A549 (cell line): ENCODE results near the gene TRMT5. TPM values are rescaled to one million over a fixed set of nuclear protein-coding genes. Genes with fewer than 3 reads are reported as not detected.

Experiments
- ATAC-seq, 2 experiments: fragments of 200-7000 bp in 1 of 2; fragments of >200 bp in 1 of 2; cut with Nextera tagmentation in 1 of 2; cut with Tn5 transposase in 1 of 2; 3 replicates each; pipeline versions ENCODE4 v1.8.0 to v1.9.1; 2018 to 2020; ENCODE audit warnings: mild to moderate bottlenecking in 1 of 2, moderate library complexity in 1 of 2
- CTCF ChIA-PET: fragments of 300-600 bp; sonication (Branson Sonifier 250); formaldehyde crosslinking; extraction: SDS; loops from one replicate; lab custom pipeline; 2021; ENCODE audit warnings: antibody characterized with exemption, inconsistent platforms; lab: Yijun Ruan, JAX
- POLR2A ChIA-PET: fragments of 350-600 bp; formaldehyde crosslinking; extraction: SDS; loops from one replicate; lab custom pipeline; 2021; ENCODE audit warnings: antibody characterized with exemption, inconsistent platforms; lab: Yijun Ruan, JAX
- DNase-seq, 2 experiments: peaks; one replicate each; pipeline versions ENCODE4 v3.0.0 to v3.0.0-alpha.2; 2011 to 2016; ENCODE audit warnings: low read depth in 1 of 2, low spot score in 1 of 2
- FAIRE-seq: peaks from 2 replicates; lab custom pipeline; 2011; peaks lifted over from hg19 to GRCh38; lab: Jason Lieb, UNC
- H3K27ac ChIP-seq, 2 experiments: fragments of >200 bp; sonication (Bioruptor Twin); formaldehyde crosslinking; 3 replicates each; pipeline ENCODE4 v1.5.1; 2016 to 2017
- H3K4me1 ChIP-seq: fragments of >200 bp; sonication (Bioruptor Twin); formaldehyde crosslinking; 3 replicates; pipeline ENCODE4 v1.6.1; 2016
- H3K4me2 ChIP-seq: fragments of >200 bp; sonication (Bioruptor Twin); formaldehyde crosslinking; 3 replicates; pipeline ENCODE4 v1.6.1; 2016
- H3K4me3 ChIP-seq: fragments of >200 bp; sonication (Bioruptor Twin); formaldehyde crosslinking; 3 replicates; pipeline ENCODE4 v1.5.1; 2016
- H3K9me3 ChIP-seq: fragments of >200 bp; sonication (Bioruptor Twin); formaldehyde crosslinking; 3 replicates; pipeline ENCODE4 v1.6.1; 2016
- CBX2 ChIP-seq: fragments of 200-600 bp; sonication (generic); IDR thresholded peaks from 2 replicates; pipeline ENCODE4 v1.6.1; 2016; ENCODE audit warnings: low read depth, mild to moderate bottlenecking, borderline replicate concordance
- FOSL2 ChIP-seq, 2 experiments: fragments of 450-650 bp in 1 of 2; fragments of >200 bp in 1 of 2; sonication (Bioruptor Twin) in 1 of 2; formaldehyde crosslinking; IDR thresholded peaks; 2 replicates each; pipeline versions ENCODE4 v1.5.0 to v1.6.1; 2016 to 2020; ENCODE audit warnings: mild to moderate bottlenecking in 1 of 2, moderate library complexity in 1 of 2
- FOXS1 ChIP-seq: fragments of 250-450 bp; sonication (Bioruptor Pico); IDR thresholded peaks from 2 replicates; pipeline ENCODE4 v1.5.0; 2020; ENCODE audit warnings: mild to moderate bottlenecking, moderate library complexity
- HDAC2 ChIP-seq: fragments of 200-600 bp; sonication (generic); IDR thresholded peaks from 2 replicates; pipeline ENCODE4 v1.6.1; 2016
- HEYL ChIP-seq: fragments of 250-450 bp; sonication (Bioruptor Pico); IDR thresholded peaks from 2 replicates; pipeline ENCODE4 v1.8.0; 2021; ENCODE audit warnings: mild to moderate bottlenecking, moderate library complexity
- HOXA7 ChIP-seq: fragments of 250-450 bp; sonication (Bioruptor Pico); IDR thresholded peaks from 2 replicates; pipeline ENCODE4 v1.5.0; 2020; ENCODE audit warnings: mild to moderate bottlenecking, moderate library complexity
- JUN ChIP-seq, 2 experiments: fragments of >200 bp; sonication (Bioruptor Twin); formaldehyde crosslinking; IDR thresholded peaks; 2 replicates in 1 of 2; 3 replicates in 1 of 2; pipeline ENCODE4 v1.6.1; 2016 to 2017
- JUNB ChIP-seq: fragments of >200 bp; sonication (Bioruptor Twin); formaldehyde crosslinking; IDR thresholded peaks from 2 replicates; pipeline ENCODE4 v1.6.1; 2016
- KDM1A ChIP-seq: fragments of 200-600 bp; sonication (generic); IDR thresholded peaks from 2 replicates; pipeline ENCODE4 v1.6.1; 2016; ENCODE audit warnings: low read depth, mild to moderate bottlenecking
- POLR2A ChIP-seq: IDR thresholded peaks from 2 replicates; pipeline ENCODE4 v1.6.1; 2012; ENCODE audit warnings: mild to moderate bottlenecking, low read length
- SMC3 ChIP-seq: fragments of >200 bp; sonication (Bioruptor Twin); formaldehyde crosslinking; IDR thresholded peaks from 3 replicates; pipeline ENCODE4 v1.6.1; 2018; ENCODE audit warnings: inconsistent platforms
- ZNF302 ChIP-seq: fragments of 250-450 bp; sonication (Bioruptor Pico); IDR thresholded peaks from 2 replicates; pipeline ENCODE4 v1.9.0; 2021; ENCODE audit warnings: inconsistent platforms, mild to moderate bottlenecking, moderate library complexity
- WGBS: methylation state at CpG from one replicate; pipeline ENCODE4 v1.1.6; 2017; ENCODE audit errors: missing lambda C conversion rate; 5-methylcytosine and 5-hydroxymethylcytosine counted together
- polyA plus RNA-seq, 4 experiments: library from polyadenylated mRNA; depleted of rRNA in 3 of 4; stranded (reverse); fragments of >200 nt; fragmentation: RNase III in 1 of 4; extraction: RNeasy Plus Mini Kit Qiagen cat#74134 plus additional on column Dnase treatment in 1 of 4; gene quantifications; 2 replicates in 3 of 4; 3 replicates in 1 of 4; pipeline ENCODE4 v1.2.3, GENCODE V29; 2011 to 2017
- TF ChIP-seq, protein P1 (sequence below): fragments of 450-650 bp; IDR thresholded peaks from 2 replicates; pipeline ENCODE4 v1.6.1; 2014; ENCODE audit warnings: antibody characterized with exemption
- TF ChIP-seq, protein P2 (sequence below): fragments of 200-600 bp; sonication (generic); IDR thresholded peaks from 2 replicates; pipeline ENCODE4 v1.6.1; 2016; ENCODE audit warnings: antibody characterized with exemption, mild to moderate bottlenecking, moderate library complexity
- TF ChIP-seq, protein P3 (sequence below): IDR thresholded peaks from 2 replicates; pipeline ENCODE4 v1.6.1; 2012
- TF ChIP-seq, protein P4 (sequence below): IDR thresholded peaks from 2 replicates; pipeline ENCODE4 v1.6.1; 2012; ENCODE audit warnings: low read depth, borderline replicate concordance
- TF ChIP-seq, protein P5 (sequence below): fragments of >200 bp; sonication (Bioruptor Twin); formaldehyde crosslinking; IDR thresholded peaks from 3 replicates; pipeline ENCODE4 v1.5.1; 2016

The TRMT5 gene
- polyA plus RNA-seq, 2 of the 4 experiments (the other 2 are of a cell fraction): 18.2 to 18.8 TPM

DNA sequence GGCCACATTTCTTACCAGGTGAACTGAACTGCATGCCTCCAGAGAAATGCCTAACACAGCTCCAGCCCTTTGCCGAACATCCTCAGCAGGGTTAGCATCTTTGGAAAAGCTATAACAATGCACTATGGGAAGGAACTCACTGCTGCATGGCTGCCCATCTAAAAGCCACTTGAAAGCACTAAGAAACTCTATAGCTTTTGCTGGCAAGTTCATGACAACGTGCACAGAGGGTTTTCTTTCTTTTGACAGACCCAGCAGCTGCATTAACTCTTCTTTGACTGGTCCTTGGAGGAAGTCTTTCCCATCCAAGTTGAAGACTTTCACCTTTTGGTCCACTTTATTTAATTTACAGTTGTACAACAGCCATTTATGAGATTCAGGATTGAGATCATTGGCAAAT is 5.3 kb downstream of the TRMT5 start:
- Histone ChIP-seq H3K4me3 (no peak overlapping the region), H3K27ac (no peak overlapping the region), H3K4me2 (no peak overlapping the region)
- ChIA-PET CTCF (no interaction called here), POLR2A (no interaction called here)
- WGBS: 64% methylated on average over 2 of the region's 2 CpGs
- DNase-seq (no peak), FAIRE-seq (no peak), ATAC-seq (no peak)
- TF ChIP-seq CBX2: no peak
- TF ChIP-seq JUN (IDR thresholded peaks at IDR 0.05): no peak
- TF ChIP-seq HOXA7 (CRISPR knock-in tag): no peak
- TF ChIP-seq, protein P1, sequence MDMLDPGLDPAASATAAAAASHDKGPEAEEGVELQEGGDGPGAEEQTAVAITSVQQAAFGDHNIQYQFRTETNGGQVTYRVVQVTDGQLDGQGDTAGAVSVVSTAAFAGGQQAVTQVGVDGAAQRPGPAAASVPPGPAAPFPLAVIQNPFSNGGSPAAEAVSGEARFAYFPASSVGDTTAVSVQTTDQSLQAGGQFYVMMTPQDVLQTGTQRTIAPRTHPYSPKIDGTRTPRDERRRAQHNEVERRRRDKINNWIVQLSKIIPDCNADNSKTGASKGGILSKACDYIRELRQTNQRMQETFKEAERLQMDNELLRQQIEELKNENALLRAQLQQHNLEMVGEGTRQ: no peak
- TF ChIP-seq, all 56 proteins: peak for 0
- Histone ChIP-seq H3K9me3 (no peaks in the 10 kb centered on the region), H3K4me1 (peaks cover 23% of the 10 kb centered on the region; the same call in 2 of the 3 replicates)

DNA sequence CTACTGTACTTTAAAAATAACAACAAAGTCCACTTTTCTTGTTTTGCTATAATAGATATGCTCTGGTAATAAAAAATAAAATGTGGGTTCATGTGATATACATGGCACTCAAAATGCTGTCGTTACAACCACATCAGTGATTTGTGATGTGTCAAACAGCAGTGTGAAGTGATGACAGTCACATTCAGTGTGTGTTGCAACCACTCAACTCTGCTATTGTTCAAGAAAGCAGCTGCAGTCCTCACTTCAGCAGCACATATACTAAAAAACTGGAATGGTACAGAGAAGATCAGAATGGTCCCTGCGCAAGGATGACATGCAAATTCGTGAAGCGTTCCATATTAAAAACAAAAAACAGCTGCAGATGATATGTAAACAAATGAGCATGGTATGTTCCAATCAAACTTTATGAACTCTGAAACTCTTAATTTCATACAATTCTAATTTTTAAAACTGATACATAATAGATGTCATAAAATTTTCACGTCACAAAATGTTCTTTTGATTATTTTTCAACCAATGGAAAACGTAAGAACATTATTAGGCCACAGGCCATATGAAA is 6.7 kb downstream of the TRMT5 start:
- DNase-seq: no peak
- ATAC-seq: no peak
- TF ChIP-seq FOSL2 (IDR thresholded peaks at IDR 0.05) (no peak), FOSL2 (CRISPR knock-in tag; IDR thresholded peaks at IDR 0.05) (no peak)
- TF ChIP-seq, protein P2, sequence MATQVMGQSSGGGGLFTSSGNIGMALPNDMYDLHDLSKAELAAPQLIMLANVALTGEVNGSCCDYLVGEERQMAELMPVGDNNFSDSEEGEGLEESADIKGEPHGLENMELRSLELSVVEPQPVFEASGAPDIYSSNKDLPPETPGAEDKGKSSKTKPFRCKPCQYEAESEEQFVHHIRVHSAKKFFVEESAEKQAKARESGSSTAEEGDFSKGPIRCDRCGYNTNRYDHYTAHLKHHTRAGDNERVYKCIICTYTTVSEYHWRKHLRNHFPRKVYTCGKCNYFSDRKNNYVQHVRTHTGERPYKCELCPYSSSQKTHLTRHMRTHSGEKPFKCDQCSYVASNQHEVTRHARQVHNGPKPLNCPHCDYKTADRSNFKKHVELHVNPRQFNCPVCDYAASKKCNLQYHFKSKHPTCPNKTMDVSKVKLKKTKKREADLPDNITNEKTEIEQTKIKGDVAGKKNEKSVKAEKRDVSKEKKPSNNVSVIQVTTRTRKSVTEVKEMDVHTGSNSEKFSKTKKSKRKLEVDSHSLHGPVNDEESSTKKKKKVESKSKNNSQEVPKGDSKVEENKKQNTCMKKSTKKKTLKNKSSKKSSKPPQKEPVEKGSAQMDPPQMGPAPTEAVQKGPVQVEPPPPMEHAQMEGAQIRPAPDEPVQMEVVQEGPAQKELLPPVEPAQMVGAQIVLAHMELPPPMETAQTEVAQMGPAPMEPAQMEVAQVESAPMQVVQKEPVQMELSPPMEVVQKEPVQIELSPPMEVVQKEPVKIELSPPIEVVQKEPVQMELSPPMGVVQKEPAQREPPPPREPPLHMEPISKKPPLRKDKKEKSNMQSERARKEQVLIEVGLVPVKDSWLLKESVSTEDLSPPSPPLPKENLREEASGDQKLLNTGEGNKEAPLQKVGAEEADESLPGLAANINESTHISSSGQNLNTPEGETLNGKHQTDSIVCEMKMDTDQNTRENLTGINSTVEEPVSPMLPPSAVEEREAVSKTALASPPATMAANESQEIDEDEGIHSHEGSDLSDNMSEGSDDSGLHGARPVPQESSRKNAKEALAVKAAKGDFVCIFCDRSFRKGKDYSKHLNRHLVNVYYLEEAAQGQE: no peak
- TF ChIP-seq, protein P3, sequence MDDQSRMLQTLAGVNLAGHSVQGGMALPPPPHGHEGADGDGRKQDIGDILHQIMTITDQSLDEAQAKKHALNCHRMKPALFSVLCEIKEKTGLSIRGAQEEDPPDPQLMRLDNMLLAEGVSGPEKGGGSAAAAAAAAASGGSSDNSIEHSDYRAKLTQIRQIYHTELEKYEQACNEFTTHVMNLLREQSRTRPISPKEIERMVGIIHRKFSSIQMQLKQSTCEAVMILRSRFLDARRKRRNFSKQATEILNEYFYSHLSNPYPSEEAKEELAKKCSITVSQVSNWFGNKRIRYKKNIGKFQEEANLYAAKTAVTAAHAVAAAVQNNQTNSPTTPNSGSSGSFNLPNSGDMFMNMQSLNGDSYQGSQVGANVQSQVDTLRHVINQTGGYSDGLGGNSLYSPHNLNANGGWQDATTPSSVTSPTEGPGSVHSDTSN: no peak
- CTCF ChIA-PET: interaction anchor here (1.4 kb wide), 1 partner anchor 278 kb away, joined by 3 read pairs; no protein-coding TSS in a partner anchor
- H3K4me2 ChIP-seq: no peak overlapping the region
- H3K4me3 ChIP-seq: no peak overlapping the region
- no peak for FAIRE-seq
- H3K4me1 ChIP-seq: peaks cover 19% of the 10 kb centered on the region; the same call in 2 of the 3 replicates
- POLR2A ChIA-PET: no interaction called here
- no peaks in the 10 kb centered on the region for H3K9me3 ChIP-seq
- no peak overlapping the region for H3K27ac ChIP-seq
- WGBS: 92% methylated on average over 6 of the region's 6 CpGs

DNA sequence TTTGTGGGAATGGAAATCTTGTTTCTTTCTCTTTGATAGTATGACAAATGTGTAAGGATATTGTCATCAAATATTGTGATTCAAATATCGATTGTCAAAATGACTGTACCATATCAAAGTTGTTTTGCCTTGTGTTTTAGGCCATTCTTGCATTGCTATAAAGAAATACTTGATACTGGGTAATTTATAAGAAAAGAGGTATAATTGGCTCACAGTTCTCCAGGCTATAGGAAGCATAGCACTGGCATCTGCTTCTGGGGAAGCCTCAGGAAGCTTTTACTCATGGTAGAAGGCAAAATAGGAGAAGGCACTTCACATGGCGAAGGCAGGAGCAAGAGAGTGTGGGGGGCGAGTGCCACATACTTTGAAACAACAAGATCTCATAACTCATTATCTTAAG is 7.8 kb downstream of the TRMT5 start:
- FAIRE-seq (no peak), DNase-seq (no peak), ATAC-seq (no peak)
- peaks cover 8% of the 10 kb centered on the region; the same call in 2 of the 3 replicates for H3K4me1 ChIP-seq
- TF ChIP-seq SMC3 (no peak), KDM1A (no peak), HDAC2 (no peak), HEYL (CRISPR knock-in tag) (no peak), FOXS1 (no peak), JUNB (no peak), ZNF302 (CRISPR knock-in tag) (no peak), CBX2 (no peak), POLR2A (no peak)
- TF ChIP-seq, protein P4, sequence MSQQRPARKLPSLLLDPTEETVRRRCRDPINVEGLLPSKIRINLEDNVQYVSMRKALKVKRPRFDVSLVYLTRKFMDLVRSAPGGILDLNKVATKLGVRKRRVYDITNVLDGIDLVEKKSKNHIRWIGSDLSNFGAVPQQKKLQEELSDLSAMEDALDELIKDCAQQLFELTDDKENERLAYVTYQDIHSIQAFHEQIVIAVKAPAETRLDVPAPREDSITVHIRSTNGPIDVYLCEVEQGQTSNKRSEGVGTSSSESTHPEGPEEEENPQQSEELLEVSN: no peak
- TF ChIP-seq, protein P5, sequence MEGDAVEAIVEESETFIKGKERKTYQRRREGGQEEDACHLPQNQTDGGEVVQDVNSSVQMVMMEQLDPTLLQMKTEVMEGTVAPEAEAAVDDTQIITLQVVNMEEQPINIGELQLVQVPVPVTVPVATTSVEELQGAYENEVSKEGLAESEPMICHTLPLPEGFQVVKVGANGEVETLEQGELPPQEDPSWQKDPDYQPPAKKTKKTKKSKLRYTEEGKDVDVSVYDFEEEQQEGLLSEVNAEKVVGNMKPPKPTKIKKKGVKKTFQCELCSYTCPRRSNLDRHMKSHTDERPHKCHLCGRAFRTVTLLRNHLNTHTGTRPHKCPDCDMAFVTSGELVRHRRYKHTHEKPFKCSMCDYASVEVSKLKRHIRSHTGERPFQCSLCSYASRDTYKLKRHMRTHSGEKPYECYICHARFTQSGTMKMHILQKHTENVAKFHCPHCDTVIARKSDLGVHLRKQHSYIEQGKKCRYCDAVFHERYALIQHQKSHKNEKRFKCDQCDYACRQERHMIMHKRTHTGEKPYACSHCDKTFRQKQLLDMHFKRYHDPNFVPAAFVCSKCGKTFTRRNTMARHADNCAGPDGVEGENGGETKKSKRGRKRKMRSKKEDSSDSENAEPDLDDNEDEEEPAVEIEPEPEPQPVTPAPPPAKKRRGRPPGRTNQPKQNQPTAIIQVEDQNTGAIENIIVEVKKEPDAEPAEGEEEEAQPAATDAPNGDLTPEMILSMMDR: no peak
- ChIA-PET CTCF (interaction anchor here (1.4 kb wide), 1 partner anchor 279 kb away, joined by 3 read pairs; no protein-coding TSS in a partner anchor), POLR2A (no interaction called here)
- no peak overlapping the region for H3K4me3 ChIP-seq
- H3K4me2 ChIP-seq: no peak overlapping the region
- 81% methylated on average over 3 of the region's 3 CpGs for WGBS
- no peak overlapping the region for H3K27ac ChIP-seq
- no peaks in the 10 kb centered on the region for H3K9me3 ChIP-seq
